ENCODE results near the gene FAM174C. TPM values are rescaled to one million over a fixed set of nuclear protein-coding genes. Genes with fewer than 3 reads are reported as not detected.
A peak's percentile ranks its signal among the peaks of the same experiment; 100 is the strongest.

Gene FAM174C
- total and polyA plus RNA-seq, 2 donors from 2014 or later = 35.3 to 94.7 TPM

- no peak for TF ChIP-seq CTCF (IDR thresholded peaks at IDR 0.05; ENCODE audit: borderline replicate concordance, extremely low read depth, insufficient read depth)
- DNase-seq (peak in 3 of 5 donors; percentile 31 to 97 (median 81)), FAIRE-seq (no peak)
- H3K27me3 ChIP-seq (ENCODE audit: control insufficient read depth, insufficient read depth, low read length) = no peaks in the 10 kb centered on the region
- peak overlapping the region; percentile 13 to 79 (median 52) for H3K4me3 ChIP-seq (ENCODE audit: low read length in 3 of 3)
- peak overlapping the region; percentile 97 to 98 for H3K27ac ChIP-seq (ENCODE audit: low read depth in 2 of 2, low read length in 2 of 2)
- peaks cover 0 to 62% (median 39%) of the 10 kb centered on the region in 3 donors for H3K4me1 ChIP-seq (ENCODE audit: control insufficient read depth in 2 of 3, insufficient read depth in 2 of 3, low read depth in 1 of 3, low read length in 3 of 3)
- intact Hi-C loops (cut with DNase I) = no loop called here
- H3K9me3 ChIP-seq (ENCODE audit: control insufficient read depth in 2 of 3, insufficient read depth in 1 of 3, low read length in 3 of 3) = no peaks in the 10 kb centered on the region
- H3K36me3 ChIP-seq (ENCODE audit: control insufficient read depth in 2 of 3, insufficient read depth in 3 of 3, low read length in 3 of 3) = peaks cover 0 to under 1% (median 0%) of the 10 kb centered on the region in 3 donors
- H3K9ac ChIP-seq (ENCODE audit: low read length in 3 of 3) = peak overlapping the region in 2 of 3 donors; percentile 61 to 93
Measured at GRCh38 chr19:1261798-1262622, 13.3 kb upstream of the FAM174C start.

GRCh38 chr19:1262623-1263123 lies 12.7 kb upstream of the FAM174C start:
- H3K9me3 ChIP-seq (ENCODE audit: control insufficient read depth in 2 of 3, insufficient read depth in 1 of 3, low read length in 3 of 3) = no peaks in the 10 kb centered on the region
- H3K4me1 ChIP-seq (ENCODE audit: control insufficient read depth in 2 of 3, insufficient read depth in 2 of 3, low read depth in 1 of 3, low read length in 3 of 3) = peaks cover 0 to 64% (median 39%) of the 10 kb centered on the region in 3 donors
- intact Hi-C loops (cut with DNase I) = no loop called here
- peak overlapping the region in 1 of 3 donors; percentile 93 for H3K9ac ChIP-seq (ENCODE audit: low read length in 3 of 3)
- no peaks in the 10 kb centered on the region for H3K36me3 ChIP-seq (ENCODE audit: control insufficient read depth in 2 of 3, insufficient read depth in 3 of 3, low read length in 3 of 3)
- FAIRE-seq = no peak
- TF ChIP-seq CTCF (IDR thresholded peaks at IDR 0.05; ENCODE audit: borderline replicate concordance, extremely low read depth, insufficient read depth) = no peak
- no peaks in the 10 kb centered on the region for H3K27me3 ChIP-seq (ENCODE audit: control insufficient read depth, insufficient read depth, low read length)
- peak overlapping the region; percentile 97 to 98 for H3K27ac ChIP-seq (ENCODE audit: low read depth in 2 of 2, low read length in 2 of 2)
- peak overlapping the region in 1 of 3 donors; percentile 32 for H3K4me3 ChIP-seq (ENCODE audit: low read length in 3 of 3)
- peak; percentile 83 to 90 (median 87) for DNase-seq

- DNase-seq = peak in 1 of 5 donors; percentile 80
- Histone ChIP-seq H3K27me3 (ENCODE audit: control insufficient read depth, insufficient read depth, low read length) (no peaks in the 10 kb centered on the region), H3K27ac (ENCODE audit: low read depth in 2 of 2, low read length in 2 of 2) (peak overlapping the region; percentile 97 to 98)
Measured at GRCh38 chr19:1263188-1263587, 12.1 kb upstream of the FAM174C start.

More at GRCh38 chr19:1263188-1263587, 12.1 kb upstream of the FAM174C start:
- Histone ChIP-seq H3K4me3 (ENCODE audit: low read length in 3 of 3) (no peak overlapping the region), H3K36me3 (ENCODE audit: control insufficient read depth in 2 of 3, insufficient read depth in 3 of 3, low read length in 3 of 3) (no peaks in the 10 kb centered on the region), H3K9ac (ENCODE audit: low read length in 3 of 3) (peak overlapping the region in 1 of 3 donors; percentile 93), H3K9me3 (ENCODE audit: control insufficient read depth in 2 of 3, insufficient read depth in 1 of 3, low read length in 3 of 3) (no peaks in the 10 kb centered on the region), H3K4me1 (ENCODE audit: control insufficient read depth in 2 of 3, insufficient read depth in 2 of 3, low read depth in 1 of 3, low read length in 3 of 3) (peaks cover 0 to 61% (median 42%) of the 10 kb centered on the region in 3 donors)
- no peak for TF ChIP-seq CTCF (IDR thresholded peaks at IDR 0.05; ENCODE audit: borderline replicate concordance, extremely low read depth, insufficient read depth)
- intact Hi-C loops (cut with DNase I) = no loop called here
- no peak for FAIRE-seq

All from kidney (tissue), 14 donors.